ENCODE results near the gene MEIS2.

The MEIS2 gene

GRCh38 chr15:36965570-36966342 is 134.6 kb downstream of the MEIS2 start:
- DNase-seq (ENCODE audit: low read depth in 3 of 3): no peak

- DNase-seq (ENCODE audit: low read depth in 3 of 3): no peak
These were observed 135.7 kb downstream of the MEIS2 start for GRCh38 chr15:36964626-36965025.

GRCh38 chr15:36961956-36962355 is 138.4 kb downstream of the MEIS2 start:
- no peak for DNase-seq (ENCODE audit: low read depth in 3 of 3)

- no peak for DNase-seq (ENCODE audit: low read depth in 3 of 3)
These were observed 139.5 kb downstream of the MEIS2 start for GRCh38 chr15:36960947-36961227.

GRCh38 chr15:36960179-36960946 is 140.0 kb downstream of the MEIS2 start:
- DNase-seq (ENCODE audit: low read depth in 3 of 3): no peak

GRCh38 chr15:36959746-36960145 is 140.6 kb downstream of the MEIS2 start:
- DNase-seq (ENCODE audit: low read depth in 3 of 3): no peak

- DNase-seq (ENCODE audit: low read depth in 3 of 3): no peak
These were observed 141.7 kb downstream of the MEIS2 start for GRCh38 chr15:36958606-36959005.

- no peak for DNase-seq (ENCODE audit: low read depth in 3 of 3)
These were observed 145.9 kb downstream of the MEIS2 start for GRCh38 chr15:36954486-36954885.

GRCh38 chr15:36953346-36953745 is 147.0 kb downstream of the MEIS2 start:
- no peak for DNase-seq (ENCODE audit: low read depth in 3 of 3)

GRCh38 chr15:36951731-36952247 is 148.6 kb downstream of the MEIS2 start:
- no peak for DNase-seq (ENCODE audit: low read depth in 3 of 3)

GRCh38 chr15:36950371-36950770 is 150.0 kb downstream of the MEIS2 start:
- no peak for DNase-seq (ENCODE audit: low read depth in 3 of 3)

GRCh38 chr15:36948982-36949381 is 151.4 kb downstream of the MEIS2 start:
- DNase-seq (ENCODE audit: low read depth in 3 of 3): no peak

GRCh38 chr15:36947035-36947719 is 153.2 kb downstream of the MEIS2 start:
- no peak for DNase-seq (ENCODE audit: low read depth in 3 of 3)

GRCh38 chr15:36944442-36944841 is 155.9 kb downstream of the MEIS2 start:
- DNase-seq (ENCODE audit: low read depth in 3 of 3): no peak

GRCh38 chr15:36943508-36944361 is 156.6 kb downstream of the MEIS2 start:
- DNase-seq (ENCODE audit: low read depth in 3 of 3): no peak

GRCh38 chr15:36942248-36942827 is 158.0 kb downstream of the MEIS2 start:
- no peak for DNase-seq (ENCODE audit: low read depth in 3 of 3)

- DNase-seq (ENCODE audit: low read depth in 3 of 3): no peak
These were observed 158.6 kb downstream of the MEIS2 start for GRCh38 chr15:36941798-36942197.

GRCh38 chr15:36940636-36941260 is 159.6 kb downstream of the MEIS2 start:
- DNase-seq (ENCODE audit: low read depth in 3 of 3): no peak

- no peak for DNase-seq (ENCODE audit: low read depth in 3 of 3)
These were observed 160.1 kb downstream of the MEIS2 start for GRCh38 chr15:36940219-36940618.

- no peak for DNase-seq (ENCODE audit: low read depth in 3 of 3)
These were observed 161.6 kb downstream of the MEIS2 start for GRCh38 chr15:36938764-36939163.

GRCh38 chr15:36938131-36938530 is 162.2 kb downstream of the MEIS2 start:
- DNase-seq (ENCODE audit: low read depth in 3 of 3): no peak
